Pons (tissue), 1 donor: Measurements from ENCODE around the gene OXTR.

ENCODE experiments used
- DNase-seq: peaks from one replicate; pipeline ENCODE4 v3.0.0-alpha.2; 2016; ENCODE audit warnings: low spot score

OXTR gene

DNA sequence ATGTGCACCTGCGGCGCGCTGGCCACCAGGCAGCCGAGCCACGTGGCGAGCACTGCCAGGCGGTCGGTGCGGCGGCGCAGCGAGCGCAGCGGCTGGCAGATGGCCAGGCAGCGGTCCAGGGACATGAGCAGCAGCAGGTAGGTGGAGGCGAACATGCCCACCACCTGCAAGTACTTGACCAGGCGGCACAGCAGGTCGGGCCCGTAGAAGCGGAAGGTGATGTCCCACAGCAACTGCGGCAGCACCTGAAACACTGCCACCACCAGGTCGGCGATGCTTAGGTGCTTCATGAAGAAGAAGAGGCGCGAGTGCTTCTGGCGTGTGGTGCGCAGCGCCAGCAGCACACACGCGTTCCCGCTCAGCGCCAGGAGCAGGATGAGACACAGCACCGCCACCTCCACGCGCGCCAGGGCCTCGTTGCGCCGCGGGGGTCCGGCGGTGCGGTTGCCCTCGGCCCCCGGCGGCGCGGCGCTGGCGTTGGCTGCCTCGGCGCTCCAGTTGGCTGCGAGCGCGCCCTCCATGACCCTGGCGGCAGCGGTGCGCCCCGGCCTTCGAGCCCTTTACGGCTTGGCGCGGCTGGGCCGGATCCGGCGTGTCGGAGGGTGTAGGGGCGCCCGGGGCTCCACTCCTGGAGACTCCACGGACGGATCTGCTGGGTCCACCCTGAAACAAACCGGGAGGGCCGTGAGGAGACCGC is 1.6 kb downstream of the OXTR start:
- no peak for DNase-seq

DNA sequence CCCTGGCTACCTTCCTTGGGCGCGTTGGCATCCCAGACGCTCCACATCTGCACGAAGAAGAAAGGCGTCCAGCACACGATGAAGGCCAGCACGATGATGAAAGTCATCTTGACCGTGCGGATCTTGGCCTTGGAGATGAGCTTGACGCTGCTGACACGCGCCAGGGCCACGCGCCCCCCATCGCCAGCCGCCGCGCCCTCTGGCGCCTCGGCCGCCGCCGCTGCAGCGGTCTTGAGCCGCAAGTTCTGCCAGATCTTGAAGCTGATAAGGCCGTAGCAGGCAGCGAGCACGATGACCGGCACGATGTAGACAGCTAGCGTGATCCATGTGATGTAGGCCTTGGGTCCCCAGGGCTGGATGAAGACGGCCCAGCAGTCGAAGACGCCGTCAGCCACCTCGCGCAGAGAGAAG is 2.2 kb downstream of the OXTR start:
- no peak for DNase-seq

DNA sequence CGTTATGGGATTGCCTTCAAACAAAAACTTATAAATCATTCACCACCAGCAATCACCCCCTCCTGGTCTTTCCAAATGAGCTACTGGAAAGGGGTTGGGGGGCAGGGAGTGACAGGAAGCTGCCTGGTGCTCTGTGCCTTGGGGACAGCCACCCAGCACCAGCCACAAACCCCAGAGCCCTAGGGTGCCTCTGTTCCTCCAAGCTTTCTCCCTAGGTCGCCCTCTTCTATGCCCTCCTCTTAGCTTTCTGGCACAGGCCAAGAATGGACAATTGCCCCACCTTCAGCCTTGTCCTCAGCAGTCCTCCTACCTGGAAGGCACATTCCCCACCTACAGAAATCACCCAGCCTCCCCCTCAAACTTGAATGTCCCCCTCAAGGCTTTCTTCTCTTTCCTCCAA is 3.3 kb downstream of the OXTR start:
- DNase-seq, result no peak

- no peak for DNase-seq
These were observed 3.9 kb downstream of the OXTR start for GRCh38 chr3:8765528-8765927.

DNA sequence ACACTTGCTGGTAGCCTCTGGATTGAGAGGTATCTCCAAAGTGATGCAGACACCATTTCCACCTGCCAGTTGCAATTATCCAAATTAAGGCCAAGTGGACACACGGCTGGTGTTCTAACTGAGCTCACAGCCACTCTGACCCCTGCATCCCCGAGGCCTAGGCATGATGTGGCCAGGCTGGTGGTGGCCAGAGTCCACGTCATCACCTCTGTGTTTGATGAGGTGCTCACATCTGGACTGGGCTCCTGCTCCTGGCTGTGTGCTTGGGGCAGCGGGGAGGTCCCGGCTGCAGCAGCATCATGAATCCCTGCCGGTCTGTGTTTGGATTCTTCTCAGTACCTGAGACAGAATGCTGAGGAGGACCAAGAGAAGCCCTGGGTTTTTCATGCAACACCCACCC is 4.9 kb downstream of the OXTR start:
- no peak for DNase-seq

DNA sequence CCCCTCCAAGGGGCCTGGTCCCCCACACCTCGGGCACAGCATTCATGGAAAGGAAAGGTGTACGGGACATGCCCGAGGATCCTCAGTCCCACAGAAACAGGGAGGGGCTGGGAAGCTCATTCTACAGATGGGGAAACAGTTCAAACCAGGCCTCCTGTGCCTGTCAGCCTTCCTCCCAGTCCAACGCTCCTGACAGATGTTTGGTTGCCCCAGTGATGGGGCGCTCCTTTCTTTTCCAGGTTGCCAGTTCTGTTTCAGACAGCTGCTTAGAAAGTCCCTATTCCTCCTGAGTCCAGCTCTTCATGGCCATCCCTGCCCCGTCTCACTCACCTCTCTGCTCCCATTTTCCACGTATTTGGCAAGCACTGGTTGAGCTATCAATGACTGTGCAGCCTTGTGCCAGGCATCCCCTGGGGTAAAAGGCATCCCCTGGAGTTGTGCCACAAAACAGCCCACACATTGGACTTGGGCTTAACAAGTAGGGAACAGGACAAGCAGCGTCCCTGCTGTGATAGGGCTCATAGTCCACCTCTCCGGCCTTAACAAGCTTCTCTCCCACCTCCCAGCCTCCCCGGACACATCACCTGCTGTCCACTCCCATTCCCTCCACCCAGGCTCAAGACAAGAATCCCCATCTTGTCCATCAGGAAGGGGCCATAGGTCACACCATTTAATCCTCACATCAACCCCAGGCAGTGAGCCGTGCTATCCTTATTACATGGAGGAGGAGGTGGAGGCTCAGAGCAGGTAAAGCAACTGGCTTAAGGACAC is 6.6 kb downstream of the OXTR start:
- no peak for DNase-seq

DNA sequence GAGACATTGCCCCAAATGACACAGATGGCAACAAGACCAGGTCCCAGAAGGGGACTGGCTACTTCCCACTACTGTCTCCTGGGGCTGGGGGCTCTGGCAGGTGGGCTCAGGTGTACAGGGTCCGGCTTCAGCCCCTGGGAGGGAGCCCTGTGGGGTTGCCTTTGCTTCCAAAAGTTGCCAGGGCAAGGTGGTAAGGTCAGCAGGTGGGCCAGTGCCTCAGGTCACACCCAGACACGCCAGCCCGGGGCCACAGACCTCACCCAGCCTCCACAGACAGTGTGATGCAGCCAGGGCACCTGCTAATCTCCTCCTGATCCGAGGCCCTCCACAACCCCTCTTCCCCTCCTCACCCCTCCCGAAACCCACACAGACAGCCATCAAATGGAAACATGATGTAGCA is 7.5 kb downstream of the OXTR start:
- no peak for DNase-seq

DNA sequence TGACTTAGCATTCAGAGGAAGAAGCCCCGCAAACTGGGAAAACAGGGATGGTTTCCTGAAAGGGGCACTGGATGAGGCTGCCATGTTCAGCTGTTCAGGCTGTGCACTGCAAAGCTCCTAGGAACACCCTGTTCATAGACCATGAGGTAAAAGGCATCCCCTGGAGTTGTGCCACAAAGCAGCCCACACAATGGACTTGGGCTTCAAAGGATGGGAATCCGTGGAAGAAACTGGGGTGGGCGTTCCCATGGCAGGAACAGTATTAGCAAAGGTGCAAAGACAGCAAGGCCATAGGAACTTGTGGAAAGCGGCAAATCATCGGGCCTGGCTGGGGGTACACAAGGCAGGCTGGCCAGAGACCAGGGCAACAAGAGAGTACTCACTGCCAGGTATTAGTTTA is 8.9 kb downstream of the OXTR start:
- DNase-seq, result no peak

DNA sequence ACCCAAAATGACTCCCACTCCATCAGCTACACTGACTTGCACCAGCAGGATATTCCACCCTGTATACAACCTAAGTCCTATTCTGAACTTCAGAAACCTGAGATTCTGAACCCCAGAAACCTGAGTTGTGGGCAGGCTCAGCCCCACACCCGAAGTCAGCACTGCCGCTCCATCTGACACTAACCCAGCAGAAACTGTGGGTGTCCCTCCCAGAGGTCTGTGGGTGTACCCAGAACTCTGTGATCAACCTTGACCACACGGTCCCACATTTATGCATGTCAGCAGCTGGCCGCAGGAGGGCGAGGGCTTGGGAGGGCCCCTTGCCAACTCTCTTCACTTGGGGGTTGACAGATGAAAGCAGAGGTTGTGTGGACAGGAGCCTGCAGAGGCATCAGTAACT is 9.3 kb downstream of the OXTR start:
- no peak for DNase-seq

DNA sequence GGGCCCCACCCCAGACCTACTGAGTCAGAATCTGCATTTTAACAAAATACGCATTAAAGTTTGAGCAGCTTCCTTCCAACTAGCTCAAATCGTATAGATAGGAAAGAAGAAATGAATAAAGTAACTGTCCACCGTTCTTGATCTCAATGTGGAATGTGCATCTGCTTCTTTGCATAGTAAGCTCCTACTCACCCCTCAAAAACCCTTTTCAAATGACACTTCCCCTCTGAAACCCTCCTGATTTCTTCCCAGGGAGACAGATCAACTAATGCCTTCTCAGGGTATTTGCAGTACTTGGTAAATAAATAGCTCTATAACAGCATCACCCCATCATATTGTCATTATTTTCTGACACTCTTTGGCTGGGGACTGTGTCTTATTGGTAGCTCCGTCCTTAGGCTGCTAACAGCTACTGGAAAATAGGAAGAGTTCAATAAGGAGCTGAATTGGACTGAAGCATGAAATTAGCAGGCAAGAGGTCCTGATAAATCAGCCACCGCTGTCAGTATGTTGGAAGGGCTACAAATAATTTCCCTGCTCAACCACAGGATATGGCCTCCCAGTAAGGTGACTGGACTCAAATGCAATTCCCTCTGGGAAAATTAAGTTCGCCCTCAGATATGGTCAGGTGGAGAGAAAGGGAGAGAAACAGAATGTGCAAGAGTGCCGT is 10.2 kb downstream of the OXTR start:
- DNase-seq, result no peak

DNA sequence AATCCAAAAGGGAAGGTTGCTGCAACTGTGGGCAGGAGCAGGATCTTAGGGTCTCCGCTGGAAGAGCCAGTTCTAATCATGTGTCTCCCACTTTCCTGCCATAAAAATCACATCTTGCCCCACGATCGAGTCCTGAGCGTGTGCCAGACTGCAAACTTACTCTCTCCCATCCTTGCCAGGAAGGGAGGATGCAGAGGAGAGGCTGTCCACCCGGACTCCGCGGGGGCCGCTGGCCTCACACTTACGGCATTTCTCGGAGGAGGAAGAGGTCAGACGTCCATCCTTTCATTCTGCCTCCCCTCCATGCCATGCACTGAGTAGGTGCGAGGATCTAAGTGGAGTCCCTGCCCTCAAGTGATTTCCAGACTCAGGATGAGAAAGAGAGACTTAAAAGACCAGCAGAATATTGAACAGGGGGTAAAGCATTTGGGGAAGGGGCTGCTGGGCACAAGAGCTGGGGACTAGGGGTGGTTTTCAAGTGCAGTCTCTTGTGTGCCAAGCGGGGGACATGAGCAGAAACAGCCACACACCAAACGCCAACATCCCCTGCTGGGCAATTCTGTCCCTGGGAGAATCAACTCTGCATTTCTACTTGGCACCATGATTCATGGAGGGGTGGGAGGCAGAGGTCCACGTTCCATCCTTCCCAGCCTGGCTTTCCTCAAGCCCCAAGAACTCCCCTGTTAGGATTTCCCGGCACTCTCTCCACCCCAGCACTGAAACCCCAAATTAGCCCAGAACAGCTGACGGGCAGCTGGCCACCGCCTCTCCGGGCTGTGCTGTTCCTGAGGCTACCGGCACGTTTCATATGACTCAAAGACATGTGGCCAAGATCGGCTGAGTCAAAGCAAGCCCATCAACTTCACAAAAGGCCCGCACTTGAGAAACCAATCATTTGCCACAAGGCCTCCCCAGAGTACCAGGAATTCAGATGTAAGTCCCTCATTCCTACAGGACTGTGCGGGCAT is 11.6 kb downstream of the OXTR start:
- DNase-seq, result no peak

GRCh38 chr3:8756671-8757070 is 12.7 kb downstream of the OXTR start:
- DNase-seq, result no peak

DNA sequence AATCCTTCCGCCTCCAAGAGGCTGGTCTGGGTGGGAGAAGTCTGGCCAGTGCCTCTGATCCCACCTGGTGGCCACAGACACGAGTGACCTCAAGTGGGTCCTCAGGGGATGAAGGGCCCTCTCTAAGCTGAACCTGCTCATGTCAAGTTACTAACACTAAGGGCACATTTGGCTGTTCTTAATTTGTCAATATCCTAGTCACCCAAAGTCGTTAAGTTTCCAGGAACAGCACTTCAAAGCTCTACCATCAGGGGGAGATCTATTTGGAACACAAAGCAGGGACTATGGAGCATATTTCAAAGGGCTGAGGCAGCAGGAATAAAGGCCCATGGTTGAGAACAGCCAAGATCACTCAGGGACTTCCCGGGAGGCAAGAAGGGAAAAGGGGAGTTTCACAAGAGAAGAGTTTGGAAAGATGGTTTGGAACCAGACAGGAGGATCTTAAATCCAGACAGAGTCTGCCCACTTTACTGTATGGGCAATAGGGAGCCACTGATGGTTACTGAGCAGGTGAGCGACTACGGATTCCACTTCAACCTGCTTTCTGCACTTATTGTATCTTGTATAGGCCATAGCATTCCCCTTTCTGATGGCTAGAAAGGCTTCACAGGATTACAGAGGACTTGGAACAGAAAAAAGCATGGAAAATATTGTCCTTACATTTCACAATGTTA is 13.7 kb downstream of the OXTR start:
- no peak for DNase-seq

DNA sequence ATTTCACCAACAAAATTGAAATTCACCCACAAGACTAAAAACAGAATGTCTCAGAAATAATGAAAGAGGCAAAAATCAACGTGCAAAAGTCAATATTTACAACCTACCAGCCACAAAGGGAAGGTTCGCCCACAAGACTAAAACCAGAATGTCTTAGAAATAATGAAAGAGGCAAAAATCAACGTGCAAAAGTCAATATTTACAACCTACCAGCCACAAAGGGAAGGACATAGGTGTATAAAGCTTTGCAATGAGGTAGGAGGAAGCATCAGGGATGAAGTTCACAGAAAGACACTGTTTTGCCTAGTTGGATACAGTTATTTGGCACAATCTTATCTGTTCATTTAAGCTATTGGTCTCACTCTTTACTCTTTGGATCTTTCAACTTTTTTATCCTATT is 14.3 kb downstream of the OXTR start:
- DNase-seq, result no peak

- DNase-seq, result no peak
These were observed 16.6 kb downstream of the OXTR start for GRCh38 chr3:8752832-8753231.

- DNase-seq, result no peak
These were observed 20.1 kb downstream of the OXTR start for GRCh38 chr3:8749316-8749715.

- DNase-seq, result no peak
These were observed 22.6 kb downstream of the OXTR start for GRCh38 chr3:8746780-8747345.

DNA sequence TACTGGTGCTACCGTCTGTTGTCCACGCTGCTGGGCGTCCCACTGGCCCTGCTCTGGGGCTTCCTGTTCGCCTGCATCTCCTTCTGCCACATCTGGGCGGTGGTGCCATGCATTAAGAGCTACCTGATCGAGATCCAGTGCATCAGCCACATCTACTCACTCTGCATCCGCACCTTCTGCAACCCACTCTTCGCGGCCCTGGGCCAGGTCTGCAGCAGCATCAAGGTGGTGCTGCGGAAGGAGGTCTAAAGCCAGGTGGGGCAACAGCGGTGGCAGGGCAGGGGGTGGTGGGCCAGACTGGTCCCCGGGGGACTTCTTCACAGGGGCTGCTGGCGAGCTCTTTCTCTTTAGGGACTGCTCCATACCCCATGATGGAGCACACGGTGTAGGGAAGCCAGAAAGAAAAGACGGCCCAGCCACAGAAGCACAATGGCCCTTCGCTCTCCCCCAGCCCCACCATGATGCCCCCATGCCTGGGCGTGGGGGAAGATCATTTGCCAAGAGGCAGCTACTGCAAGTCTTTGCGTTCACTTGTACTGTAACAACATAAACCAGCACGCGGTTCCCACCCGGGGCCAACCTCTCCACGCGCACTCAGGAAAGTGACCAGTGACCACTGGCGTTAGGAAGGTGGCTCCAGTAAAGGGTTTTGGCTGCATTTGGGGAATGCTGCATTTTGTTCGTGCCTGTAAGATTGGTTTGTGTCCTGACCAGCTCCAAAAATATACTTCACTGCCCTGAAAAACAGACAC is 23.6 kb downstream of the OXTR start:
- no peak for DNase-seq

GRCh38 chr3:8743911-8744310 is 25.5 kb downstream of the OXTR start:
- no peak for DNase-seq

GRCh38 chr3:8743021-8743601 is 26.3 kb downstream of the OXTR start:
- no peak for DNase-seq
